ENCODE data around the gene VWA2.

- TF ChIP-seq, protein P1, sequence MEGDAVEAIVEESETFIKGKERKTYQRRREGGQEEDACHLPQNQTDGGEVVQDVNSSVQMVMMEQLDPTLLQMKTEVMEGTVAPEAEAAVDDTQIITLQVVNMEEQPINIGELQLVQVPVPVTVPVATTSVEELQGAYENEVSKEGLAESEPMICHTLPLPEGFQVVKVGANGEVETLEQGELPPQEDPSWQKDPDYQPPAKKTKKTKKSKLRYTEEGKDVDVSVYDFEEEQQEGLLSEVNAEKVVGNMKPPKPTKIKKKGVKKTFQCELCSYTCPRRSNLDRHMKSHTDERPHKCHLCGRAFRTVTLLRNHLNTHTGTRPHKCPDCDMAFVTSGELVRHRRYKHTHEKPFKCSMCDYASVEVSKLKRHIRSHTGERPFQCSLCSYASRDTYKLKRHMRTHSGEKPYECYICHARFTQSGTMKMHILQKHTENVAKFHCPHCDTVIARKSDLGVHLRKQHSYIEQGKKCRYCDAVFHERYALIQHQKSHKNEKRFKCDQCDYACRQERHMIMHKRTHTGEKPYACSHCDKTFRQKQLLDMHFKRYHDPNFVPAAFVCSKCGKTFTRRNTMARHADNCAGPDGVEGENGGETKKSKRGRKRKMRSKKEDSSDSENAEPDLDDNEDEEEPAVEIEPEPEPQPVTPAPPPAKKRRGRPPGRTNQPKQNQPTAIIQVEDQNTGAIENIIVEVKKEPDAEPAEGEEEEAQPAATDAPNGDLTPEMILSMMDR (optimal IDR thresholded peaks at IDR 0.05 in 1 of 3, IDR thresholded peaks at IDR 0.05 in 1 of 3, conservative IDR thresholded peaks at IDR 0.05 in 1 of 3; ENCODE audit: extremely low read depth in 1 of 3, insufficient read depth in 2 of 3, low read length in 3 of 3): no peak
- TF ChIP-seq EZH2 (IDR thresholded peaks at IDR 0.05; ENCODE audit: low read length): no peak
These were observed 44.6 kb downstream of the VWA2 start for GRCh38 chr10:114283535-114284234.

All from keratinocyte (primary cell).